Stimulated activated naive B cell treated with anti-CD40 and anti-IgM and Interleukin-4, amounts not matched to agents 10 μg/mL and 1 μg/mL and 100 μg/mL, for 72 hours (primary cell): Measurements from ENCODE around the gene OR56B4.
"Not testable (repeated sequence)": the region's sequence is repeated elsewhere in the genome, so short reads cannot be mapped to it uniquely, and the experiment has no call there.

ENCODE experiments used
- ATAC-seq, 2 donors: fragments of 150-1000 bp; cut with Tn5 transposase; replicated peaks; 2 replicates each; pipeline ENCODE4 v1.10.0; 2021; ENCODE audit warnings: moderate library complexity in 1 of 2
- DNase-seq: peaks from one replicate; pipeline ENCODE4 v3.0.0; 2021
- H3K27ac Mint-ChIP-seq: one replicate; pipeline ENCODE4 v1.8.0; 2022; ENCODE audit warnings: mild to moderate bottlenecking, mixed read lengths
- H3K27me3 Mint-ChIP-seq, 2 donors: one replicate each; pipeline ENCODE4 v1.8.0; 2022; ENCODE audit warnings: mixed read lengths in 2 of 2
- H3K36me3 Mint-ChIP-seq, 2 donors: one replicate each; pipeline ENCODE4 v1.8.0; 2022; ENCODE audit warnings: mixed read lengths in 2 of 2, mild to moderate bottlenecking in 1 of 2
- H3K4me1 Mint-ChIP-seq, 2 donors: one replicate each; pipeline ENCODE4 v1.8.0; 2022; ENCODE audit warnings: mixed read lengths in 2 of 2, mild to moderate bottlenecking in 1 of 2
- H3K4me3 Mint-ChIP-seq, 2 donors: one replicate each; pipeline ENCODE4 v1.8.0; 2022; ENCODE audit warnings: mild to moderate bottlenecking in 2 of 2, mixed read lengths in 2 of 2, moderate library complexity in 1 of 2
- H3K9me3 Mint-ChIP-seq, 2 donors: one replicate each; pipeline ENCODE4 v1.8.0; 2022; ENCODE audit warnings: mixed read lengths in 2 of 2, mild to moderate bottlenecking in 1 of 2

The OR56B4 gene

DNA sequence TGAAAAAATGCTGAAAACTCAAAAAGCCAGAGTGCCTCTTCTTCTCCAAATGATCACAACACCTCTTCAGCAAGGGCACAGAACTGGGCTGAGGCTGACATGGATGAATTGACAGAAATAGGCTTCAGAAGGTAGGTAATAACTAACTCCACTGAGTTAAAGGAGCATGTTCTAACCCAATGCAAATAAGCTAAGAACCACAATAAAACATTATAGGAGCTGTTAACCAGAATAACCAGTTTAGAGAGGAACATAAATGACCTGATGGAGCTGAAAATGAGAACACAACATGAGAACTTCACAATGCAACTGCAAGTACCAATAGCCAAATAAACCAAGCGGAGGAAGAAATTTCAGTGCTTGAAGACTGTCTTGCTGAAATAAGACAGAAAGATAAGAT, 9.2 kb downstream of the OR56B4 start:
- Mint-ChIP-seq H3K9me3 (peaks cover 9 to 10% of the 10 kb centered on the region in 2 donors), H3K4me3 (no peak overlapping the region), H3K4me1 (no peaks in the 10 kb centered on the region), H3K27ac (no peak overlapping the region), H3K36me3 (no peaks in the 10 kb centered on the region), H3K27me3 (peaks cover 20 to 26% of the 10 kb centered on the region in 2 donors)
- ATAC-seq (no peak), DNase-seq (no peak)

DNA sequence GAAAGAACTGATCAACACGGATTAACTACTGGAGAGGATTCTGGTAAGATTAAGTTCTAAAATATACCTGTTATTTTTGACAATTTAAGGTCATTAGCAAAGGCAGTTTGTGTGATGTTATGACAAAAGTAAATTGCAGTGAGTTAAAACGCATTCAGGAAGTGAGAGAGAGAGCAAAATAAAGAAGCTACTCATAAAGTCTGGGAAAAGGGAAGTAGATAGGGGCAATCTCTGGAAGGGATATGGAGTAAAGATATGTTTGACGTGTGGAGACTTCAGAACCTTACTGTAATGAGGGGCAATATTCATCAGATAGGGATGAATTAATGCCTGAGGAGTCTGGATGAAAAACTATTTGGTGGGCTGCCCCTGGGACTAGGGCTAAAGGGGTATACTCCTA, 16.8 kb downstream of the OR56B4 start:
- no peaks in the 10 kb centered on the region for H3K27me3 Mint-ChIP-seq
- H3K4me1 Mint-ChIP-seq, result no peaks in the 10 kb centered on the region
- H3K36me3 Mint-ChIP-seq, result no peaks in the 10 kb centered on the region
- no peak overlapping the region for H3K27ac Mint-ChIP-seq
- H3K9me3 Mint-ChIP-seq, result no peaks in the 10 kb centered on the region
- DNase-seq (no peak), ATAC-seq (no peak)
- no peak overlapping the region for H3K4me3 Mint-ChIP-seq

DNA sequence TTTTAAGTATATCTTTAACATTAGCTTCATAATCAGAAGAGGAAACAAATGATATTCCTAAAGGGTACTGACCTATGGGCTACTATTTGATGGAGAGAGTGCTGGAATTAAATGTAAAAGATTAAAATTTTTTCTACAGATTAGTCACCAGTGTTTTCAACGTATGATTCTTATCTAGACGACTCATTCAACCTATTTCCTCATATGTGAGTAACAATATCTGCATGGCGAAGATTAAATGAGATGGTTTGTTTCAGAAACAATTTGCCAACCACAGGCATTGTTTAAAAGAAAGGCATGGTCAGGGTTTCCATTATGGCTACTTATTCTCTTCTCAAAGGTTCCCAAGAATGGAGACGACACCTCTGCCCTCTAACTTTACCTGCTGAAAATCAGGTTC, 20.4 kb downstream of the OR56B4 start:
- H3K27ac Mint-ChIP-seq, result no peak overlapping the region
- no peak for DNase-seq
- H3K4me1 Mint-ChIP-seq, result no peaks in the 10 kb centered on the region
- H3K36me3 Mint-ChIP-seq, result no peaks in the 10 kb centered on the region
- H3K27me3 Mint-ChIP-seq, result no peaks in the 10 kb centered on the region
- ATAC-seq, result no peak
- no peaks in the 10 kb centered on the region for H3K9me3 Mint-ChIP-seq
- no peak overlapping the region for H3K4me3 Mint-ChIP-seq

DNA sequence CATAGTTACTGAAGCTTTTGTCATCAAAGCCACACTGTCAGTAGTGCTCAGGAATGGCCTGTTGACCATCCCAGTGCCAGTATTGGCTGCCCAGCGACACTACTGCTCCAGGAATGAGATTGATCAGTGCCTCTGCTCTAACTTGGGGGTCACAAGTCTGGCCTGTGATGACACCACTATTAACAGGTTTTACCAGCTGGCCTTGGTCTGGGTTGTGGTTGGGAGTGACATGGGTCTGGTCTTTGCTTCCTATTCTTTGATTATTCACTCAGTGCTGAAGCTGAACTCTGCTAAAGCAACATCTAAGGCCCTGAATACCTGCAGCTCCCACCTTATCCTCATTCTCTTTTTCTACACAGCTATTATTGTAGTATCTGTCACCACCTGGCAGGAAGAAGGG, 21.5 kb downstream of the OR56B4 start:
- Mint-ChIP-seq H3K9me3 (no peaks in the 10 kb centered on the region), H3K4me1 (no peaks in the 10 kb centered on the region), H3K27me3 (peaks cover 0 to 5% of the 10 kb centered on the region in 2 donors), H3K36me3 (no peaks in the 10 kb centered on the region), H3K27ac (no peak overlapping the region), H3K4me3 (no peak overlapping the region)
- no peak for DNase-seq
- no peak for ATAC-seq

DNA sequence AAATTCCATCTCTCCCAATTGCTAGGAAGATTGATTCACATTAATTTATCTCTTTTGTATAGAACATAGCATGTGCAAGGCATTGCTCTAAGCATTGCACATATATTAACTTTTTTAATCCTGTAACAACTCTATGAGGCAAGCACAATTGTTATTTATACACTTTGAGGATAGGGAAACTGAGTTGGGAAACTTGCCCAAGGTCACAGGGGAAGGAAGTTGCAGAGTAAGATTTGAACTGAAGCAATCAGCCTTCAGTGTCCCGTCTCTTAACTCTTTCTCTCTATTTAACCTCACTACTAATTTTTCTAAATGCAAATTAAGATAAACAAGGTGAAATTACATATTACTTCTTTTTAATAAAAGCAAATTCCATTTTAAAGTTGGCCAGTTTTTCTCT, 22.2 kb downstream of the OR56B4 start:
- no peaks in the 10 kb centered on the region for H3K9me3 Mint-ChIP-seq

DNA sequence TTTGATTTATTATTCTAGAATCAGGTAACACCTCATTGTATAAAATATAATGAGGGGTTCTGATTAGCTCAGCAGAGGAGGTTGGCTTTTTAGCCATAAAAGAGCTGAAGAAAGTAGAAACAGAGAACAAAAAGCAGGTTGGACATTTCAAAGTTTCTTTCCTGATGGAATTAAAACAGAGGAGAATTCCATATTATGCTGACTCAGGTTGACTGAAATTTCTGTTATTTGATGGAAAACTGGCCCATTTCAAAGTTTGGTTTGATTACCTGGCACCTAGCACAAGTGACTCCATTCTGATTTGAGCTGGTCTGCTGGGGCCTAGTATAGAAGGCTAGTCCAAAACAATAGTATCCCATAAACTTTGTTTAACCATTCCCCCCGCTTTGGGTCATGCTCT, 24.9 kb downstream of the OR56B4 start:
- Mint-ChIP-seq H3K36me3 (no peaks in the 10 kb centered on the region), H3K27ac (no peak overlapping the region), H3K4me1 (no peaks in the 10 kb centered on the region), H3K9me3 (peaks cover 0 to 1% of the 10 kb centered on the region in 2 donors), H3K4me3 (no peak overlapping the region), H3K27me3 (peaks cover 4 to 5% of the 10 kb centered on the region in 2 donors)
- ATAC-seq, result no peak
- DNase-seq, result no peak

More for the DNA sequence above, 22.2 kb downstream of the OR56B4 start:
- Mint-ChIP-seq H3K4me1 (no peaks in the 10 kb centered on the region), H3K27ac (no peak overlapping the region), H3K36me3 (no peaks in the 10 kb centered on the region), H3K4me3 (no peak overlapping the region), H3K27me3 (peaks cover under 1 to 5% of the 10 kb centered on the region in 2 donors)
- ATAC-seq (no peak), DNase-seq (no peak)

DNA sequence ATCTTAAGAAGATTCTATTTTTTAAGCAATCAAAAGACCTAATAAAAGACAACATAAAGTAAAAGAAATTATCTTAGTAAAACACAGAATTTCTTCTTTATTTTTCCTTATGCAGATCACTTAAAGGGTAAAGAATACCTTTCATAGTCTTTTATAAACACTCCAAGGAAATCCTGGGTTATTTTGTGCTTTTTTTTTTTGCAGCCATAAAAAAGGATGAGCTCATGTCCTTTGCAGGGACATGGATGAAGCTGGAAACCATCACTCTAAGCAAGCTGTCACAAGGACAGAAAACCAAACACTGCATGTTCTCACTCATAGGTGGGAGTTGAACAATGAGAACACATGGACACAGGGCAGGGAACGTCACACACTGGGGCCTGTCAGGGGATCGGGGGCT, 28.5 kb downstream of the OR56B4 start:
- H3K27me3 Mint-ChIP-seq, result peaks cover 4 to 22% of the 10 kb centered on the region in 2 donors
- ATAC-seq, H3K4me3 Mint-ChIP-seq, H3K4me1 Mint-ChIP-seq, DNase-seq, H3K27ac Mint-ChIP-seq, H3K9me3 Mint-ChIP-seq, H3K36me3 Mint-ChIP-seq: not testable (repeated sequence)

DNA sequence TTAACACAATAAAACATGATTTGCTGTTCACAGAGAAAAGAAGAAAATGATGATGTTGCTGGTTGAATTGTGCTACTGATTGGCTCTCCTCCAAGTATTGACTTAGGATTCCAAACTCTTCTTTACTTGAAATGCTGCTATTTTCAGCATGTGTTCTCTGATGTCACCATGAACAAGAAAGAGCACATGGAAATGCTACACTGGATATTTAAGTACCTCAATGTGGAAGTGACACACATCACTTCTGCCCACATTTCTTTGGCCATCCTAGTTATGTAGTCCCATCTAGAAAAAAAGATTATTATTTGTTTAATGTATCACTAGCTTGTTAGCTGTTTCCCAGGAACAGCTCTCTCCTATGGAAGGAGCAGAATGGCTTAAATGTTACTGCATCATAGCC, 35.5 kb downstream of the OR56B4 start:
- DNase-seq (no peak), ATAC-seq (no peak)
- no peaks in the 10 kb centered on the region for H3K9me3 Mint-ChIP-seq
- H3K36me3 Mint-ChIP-seq, result no peaks in the 10 kb centered on the region
- peaks cover 0 to 16% of the 10 kb centered on the region in 2 donors for H3K27me3 Mint-ChIP-seq
- no peak overlapping the region for H3K4me3 Mint-ChIP-seq
- no peaks in the 10 kb centered on the region for H3K4me1 Mint-ChIP-seq
- H3K27ac Mint-ChIP-seq, result no peak overlapping the region

DNA sequence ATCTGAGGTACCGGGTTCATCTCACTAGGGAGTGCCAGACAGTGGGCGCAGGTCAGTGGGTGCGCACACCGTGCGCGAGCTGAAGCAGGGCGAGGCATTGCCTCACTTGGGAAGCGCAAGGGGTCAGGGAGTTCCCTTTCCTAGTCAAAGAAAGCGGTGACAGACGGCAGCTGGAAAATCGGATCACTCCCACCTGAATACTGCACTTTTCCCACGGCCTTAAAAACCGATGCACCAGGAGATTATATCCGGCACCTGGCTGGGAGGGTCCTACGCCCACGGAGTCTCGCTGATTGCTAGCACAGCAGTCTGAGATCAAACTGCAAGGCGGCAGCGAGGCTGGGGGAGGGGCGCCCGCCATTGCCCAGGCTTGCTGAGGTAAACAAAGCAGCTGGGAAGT, 36.3 kb downstream of the OR56B4 start:
- ATAC-seq, DNase-seq, H3K4me3 Mint-ChIP-seq, H3K9me3 Mint-ChIP-seq, H3K36me3 Mint-ChIP-seq, H3K27me3 Mint-ChIP-seq, H3K27ac Mint-ChIP-seq, H3K4me1 Mint-ChIP-seq: not testable (repeated sequence)

DNA sequence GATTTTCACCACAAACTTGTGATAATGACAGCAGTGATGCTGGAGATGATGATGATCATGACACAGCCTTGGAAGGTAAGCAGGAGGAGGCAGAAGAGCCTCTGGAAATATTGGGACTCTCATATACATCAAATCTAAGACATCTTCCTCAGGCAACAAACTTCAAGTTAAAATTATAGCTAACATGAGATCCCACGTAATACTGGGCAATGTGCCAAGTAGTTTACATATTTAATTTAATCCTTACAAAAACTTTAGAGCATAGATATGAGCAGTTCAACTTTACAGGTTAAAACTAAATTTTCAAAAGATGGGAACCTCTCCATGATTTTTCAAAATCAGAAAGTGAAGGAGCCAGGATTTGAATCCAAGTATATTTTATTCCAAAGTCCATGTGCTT, 43.6 kb downstream of the OR56B4 start:
- no peak overlapping the region for H3K4me3 Mint-ChIP-seq
- peaks cover 0 to 3% of the 10 kb centered on the region in 2 donors for H3K9me3 Mint-ChIP-seq
- no peak overlapping the region for H3K27ac Mint-ChIP-seq
- H3K27me3 Mint-ChIP-seq, result peaks cover 4% of the 10 kb centered on the region in 2 donors
- no peak for ATAC-seq
- DNase-seq, result no peak
- no peaks in the 10 kb centered on the region for H3K36me3 Mint-ChIP-seq
- H3K4me1 Mint-ChIP-seq, result no peaks in the 10 kb centered on the region

DNA sequence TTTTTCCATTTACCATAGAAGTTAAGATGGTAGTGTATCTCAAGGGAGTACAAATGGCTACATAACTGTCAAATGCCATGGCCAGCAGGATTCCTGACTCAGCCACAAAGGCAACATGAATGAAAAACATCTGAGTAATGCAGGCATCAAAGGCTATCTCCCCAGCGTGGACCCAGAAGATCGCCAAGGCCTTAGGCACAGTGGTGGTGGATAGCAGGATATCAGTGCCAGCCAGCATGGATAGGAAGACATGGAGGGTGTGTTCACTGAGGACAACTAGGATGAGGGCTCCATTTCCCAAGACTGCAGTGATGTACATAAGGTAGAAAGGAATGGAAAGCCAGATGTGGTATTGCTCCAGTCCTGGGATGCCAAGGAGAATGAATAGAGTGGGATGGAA, 44.6 kb downstream of the OR56B4 start:
- peaks cover 0 to 3% of the 10 kb centered on the region in 2 donors for H3K9me3 Mint-ChIP-seq
- H3K27me3 Mint-ChIP-seq, result peaks cover 6 to 7% of the 10 kb centered on the region in 2 donors
- H3K27ac Mint-ChIP-seq, result no peak overlapping the region
- DNase-seq, result no peak
- no peaks in the 10 kb centered on the region for H3K36me3 Mint-ChIP-seq
- H3K4me3 Mint-ChIP-seq, result no peak overlapping the region
- ATAC-seq, result no peak
- H3K4me1 Mint-ChIP-seq, result no peaks in the 10 kb centered on the region

DNA sequence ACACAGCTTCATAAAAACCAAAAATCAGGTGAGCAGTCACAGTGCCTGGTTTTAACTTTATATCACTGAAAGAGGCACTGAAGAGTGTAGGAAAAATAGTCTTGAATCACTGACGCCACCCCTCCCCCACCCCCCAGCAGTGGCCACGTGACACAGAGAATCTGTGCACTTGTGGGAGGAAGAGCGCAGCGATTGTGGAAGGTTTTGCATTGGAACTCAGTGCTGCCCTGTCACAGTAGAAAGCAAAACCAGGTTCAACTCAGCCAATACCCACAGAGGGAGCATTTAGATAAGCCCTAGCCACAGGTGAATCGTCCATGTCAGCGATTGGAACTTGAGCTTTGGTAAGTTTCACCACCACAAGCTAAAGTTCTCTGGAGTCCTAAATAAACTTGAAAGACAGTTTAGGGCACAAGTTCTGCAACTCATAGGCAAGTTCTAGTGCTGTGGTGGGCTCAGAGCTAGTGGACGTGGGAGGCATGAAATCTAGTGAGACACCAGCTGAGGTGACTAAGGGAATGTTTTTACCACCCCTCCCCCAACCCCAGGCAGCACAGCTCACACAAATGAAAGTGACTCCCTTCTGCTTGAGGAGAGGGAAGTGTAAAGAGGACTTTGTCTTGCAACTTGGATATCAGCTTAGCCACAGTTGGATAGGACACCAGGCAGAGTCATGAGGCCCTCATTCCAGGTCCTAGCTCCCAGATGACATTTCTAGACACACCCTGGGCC, 49.3 kb downstream of the OR56B4 start:
- no peak for DNase-seq
- no peak overlapping the region for H3K4me3 Mint-ChIP-seq
- H3K27ac Mint-ChIP-seq, result no peak overlapping the region
- H3K4me1 Mint-ChIP-seq, result no peaks in the 10 kb centered on the region
- no peak for ATAC-seq
- H3K36me3 Mint-ChIP-seq, result no peaks in the 10 kb centered on the region
- H3K27me3 Mint-ChIP-seq, result peaks cover 3 to 6% of the 10 kb centered on the region in 2 donors
- H3K9me3 Mint-ChIP-seq, result no peaks in the 10 kb centered on the region
